Measurements from ENCODE around the gene RBM8A.

Gene RBM8A

DNA sequence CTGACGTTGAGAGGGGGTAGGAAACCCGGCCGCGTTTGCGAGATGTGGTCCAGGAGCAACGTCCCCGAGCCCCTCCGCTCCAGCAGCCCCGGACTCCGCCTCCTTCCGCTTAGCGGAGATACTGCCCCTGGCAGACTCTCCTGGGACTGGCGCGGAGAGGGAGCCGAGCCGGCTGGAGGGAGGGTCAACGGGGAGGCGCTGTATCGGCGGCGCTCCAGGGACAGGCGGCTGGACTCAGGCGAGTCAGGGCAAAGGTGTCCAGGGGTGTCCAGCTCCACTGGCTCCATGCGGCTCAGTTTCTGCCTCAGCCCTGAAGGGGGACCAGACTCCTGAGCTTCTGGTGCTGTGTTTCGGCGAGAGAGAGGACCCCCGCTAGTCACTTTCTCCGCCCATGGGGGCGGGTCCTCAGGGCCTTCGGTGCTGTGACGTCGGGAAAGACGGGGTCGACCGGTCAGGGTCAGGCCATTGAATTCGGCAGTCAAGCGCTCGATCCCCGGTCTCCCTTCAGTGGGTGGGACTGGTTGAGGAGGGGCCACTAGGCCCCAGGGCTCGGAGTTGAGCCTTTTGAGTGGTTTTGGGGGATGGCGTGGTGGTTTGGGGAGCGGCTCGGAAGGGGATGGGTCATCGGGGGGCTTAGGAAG, 33.3 kb upstream of the RBM8A start:
- intact Hi-C loops (cut with micrococcal nuclease): no loop called here
- Mint-ChIP-seq H3K4me1 (ENCODE audit: low read depth) (peaks cover 91% of the 10 kb centered on the region), H3K36me3 (ENCODE audit: low read depth) (peaks cover 15% of the 10 kb centered on the region), H3K27ac (peak overlapping the region; percentile 60), H3K9me3 (no peaks in the 10 kb centered on the region), H3K4me3 (peak overlapping the region; percentile 78), H3K27me3 (peaks cover 29% of the 10 kb centered on the region)

DNA sequence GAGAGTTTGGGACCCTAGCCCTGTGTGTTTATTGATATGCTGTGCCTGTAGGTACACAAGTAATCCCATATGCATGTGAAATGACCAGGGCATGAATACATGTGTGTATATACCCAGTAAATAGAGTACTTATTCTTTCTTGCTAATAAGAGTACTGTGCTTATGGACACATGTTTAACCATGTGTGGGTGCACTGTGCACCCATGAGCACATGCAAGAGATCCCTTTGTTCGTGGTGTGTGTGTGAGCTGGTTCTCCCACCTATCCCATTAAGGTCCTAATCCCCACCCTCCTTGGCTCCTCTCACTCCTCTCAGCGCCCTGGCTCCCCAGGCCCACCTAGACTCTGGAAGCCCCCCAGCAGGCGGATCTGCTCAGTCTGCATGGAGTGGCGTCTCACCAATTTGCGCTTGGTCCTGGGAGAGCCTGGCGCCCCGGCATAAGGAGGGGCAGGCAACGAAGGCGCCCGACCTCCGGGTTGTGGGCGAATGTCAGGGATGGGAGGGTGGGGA, 32.7 kb upstream of the RBM8A start:
- intact Hi-C loops (cut with micrococcal nuclease): no loop called here
- no peaks in the 10 kb centered on the region for H3K9me3 Mint-ChIP-seq
- H3K27me3 Mint-ChIP-seq: peaks cover 29% of the 10 kb centered on the region
- peaks cover 92% of the 10 kb centered on the region for H3K4me1 Mint-ChIP-seq (ENCODE audit: low read depth)
- H3K4me3 Mint-ChIP-seq: peak overlapping the region; percentile 78
- H3K36me3 Mint-ChIP-seq (ENCODE audit: low read depth): peaks cover 15% of the 10 kb centered on the region
- peak overlapping the region; percentile 25 for H3K27ac Mint-ChIP-seq

DNA sequence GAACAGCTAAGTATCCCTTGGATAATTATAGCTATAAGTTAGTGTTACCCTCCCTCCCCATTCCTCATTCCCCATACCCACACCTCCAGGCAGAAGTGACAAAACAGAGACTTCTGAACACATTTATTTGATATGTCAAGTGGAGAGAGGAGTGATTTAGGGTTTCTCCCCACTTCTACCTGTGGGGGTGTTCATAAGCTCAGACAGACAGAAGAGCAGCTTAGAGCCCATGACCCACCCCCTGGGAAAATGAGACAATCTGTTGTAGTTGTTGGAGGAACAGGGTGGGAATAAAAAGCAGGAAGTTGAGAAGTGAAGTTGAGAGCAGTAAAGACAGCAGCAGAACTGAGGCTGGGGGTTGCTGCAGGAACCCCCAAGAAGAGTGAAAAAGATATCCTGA, 32.0 kb upstream of the RBM8A start:
- Mint-ChIP-seq H3K27ac (peak overlapping the region; percentile 25), H3K36me3 (ENCODE audit: low read depth) (peaks cover 10% of the 10 kb centered on the region), H3K9me3 (no peaks in the 10 kb centered on the region), H3K4me1 (ENCODE audit: low read depth) (peaks cover 96% of the 10 kb centered on the region), H3K27me3 (peaks cover 29% of the 10 kb centered on the region), H3K4me3 (peak overlapping the region; percentile 37)
- intact Hi-C loops (cut with micrococcal nuclease): no loop called here

DNA sequence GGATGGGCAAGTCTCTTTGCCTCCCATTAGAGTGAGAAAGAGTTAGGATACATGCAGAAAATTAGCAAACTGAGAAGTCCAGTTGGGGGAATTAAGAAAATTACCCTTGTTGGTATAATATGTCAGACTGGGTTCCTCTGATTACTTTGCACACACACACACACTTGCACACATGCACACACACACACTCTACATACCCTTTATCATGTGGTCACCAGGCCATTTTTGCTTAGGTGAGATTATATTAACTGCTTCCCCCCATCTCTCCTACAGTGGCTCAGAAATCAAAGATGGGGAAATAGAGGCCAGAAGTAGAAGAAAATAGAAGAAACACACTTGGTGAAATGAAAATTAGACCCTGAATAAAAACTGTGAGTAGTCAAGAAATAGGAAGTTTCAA, 31.4 kb upstream of the RBM8A start:
- no peak overlapping the region for H3K4me3 Mint-ChIP-seq
- H3K9me3 Mint-ChIP-seq: no peaks in the 10 kb centered on the region
- peaks cover 29% of the 10 kb centered on the region for H3K27me3 Mint-ChIP-seq
- peaks cover 90% of the 10 kb centered on the region for H3K4me1 Mint-ChIP-seq (ENCODE audit: low read depth)
- no peak overlapping the region for H3K27ac Mint-ChIP-seq
- peaks cover 7% of the 10 kb centered on the region for H3K36me3 Mint-ChIP-seq (ENCODE audit: low read depth)
- intact Hi-C loops (cut with micrococcal nuclease): no loop called here

DNA sequence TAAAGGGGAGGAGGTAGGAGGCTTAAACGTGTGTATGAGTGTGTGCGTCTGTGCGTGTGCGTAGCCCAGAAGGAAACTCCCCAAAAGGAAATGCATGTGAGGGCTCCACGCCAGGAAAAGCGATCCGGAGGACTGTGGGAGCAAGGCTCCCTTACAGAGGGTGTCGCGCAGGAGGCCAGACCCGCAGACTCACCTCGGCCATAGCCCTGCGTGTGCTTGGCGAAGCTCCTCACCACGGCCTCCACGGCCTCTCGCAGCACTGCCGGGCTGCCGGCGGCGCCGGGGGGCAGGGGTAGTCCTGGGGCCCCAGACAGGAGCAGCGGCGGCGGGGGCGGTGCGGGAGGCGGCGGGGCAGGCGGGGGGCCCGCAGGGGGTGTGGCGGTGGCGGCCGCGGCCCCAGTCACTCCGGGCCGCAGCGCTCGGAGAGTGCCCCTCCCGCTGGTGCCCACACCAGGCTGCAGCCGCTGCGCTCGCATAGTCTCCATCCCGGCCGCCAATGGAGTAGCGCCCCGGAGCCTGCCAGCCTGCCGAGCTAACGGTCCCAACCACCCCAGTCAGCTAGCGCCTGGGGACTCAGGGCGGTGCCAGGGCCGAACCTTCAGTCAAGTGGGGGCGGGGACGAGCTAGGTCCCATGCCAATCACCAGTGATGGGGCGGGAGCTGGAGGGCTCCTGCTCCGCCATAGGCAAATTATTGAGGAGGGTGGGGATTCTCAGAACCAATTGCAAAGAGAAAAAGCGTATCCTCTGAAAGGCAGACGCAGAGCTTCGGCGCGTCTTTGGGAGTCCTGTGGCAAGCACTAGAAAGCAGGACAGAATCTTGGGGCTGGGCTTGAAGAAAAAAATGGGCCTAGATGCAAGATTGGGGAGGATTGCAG, 30.4 kb upstream of the RBM8A start, which contains the start of gene LIX1L:
LIX1L (minus strand) TSS at position 575 of the 877 bp plus-strand sequence; CDS start at position 485, 90 bp downstream.
- Mint-ChIP-seq H3K4me3 (peak within 1 kb of the TSS; percentile 79), H3K4me1 (ENCODE audit: low read depth) (peaks cover 80% of the 10 kb centered on the region), H3K27ac (peak within 1 kb of the TSS; percentile 71), H3K36me3 (ENCODE audit: low read depth) (peaks cover 7% of the 10 kb centered on the region), H3K27me3 (peaks cover 23% of the 10 kb centered on the region), H3K9me3 (no peaks in the 10 kb centered on the region)
- intact Hi-C loops (cut with micrococcal nuclease): no loop called here

DNA sequence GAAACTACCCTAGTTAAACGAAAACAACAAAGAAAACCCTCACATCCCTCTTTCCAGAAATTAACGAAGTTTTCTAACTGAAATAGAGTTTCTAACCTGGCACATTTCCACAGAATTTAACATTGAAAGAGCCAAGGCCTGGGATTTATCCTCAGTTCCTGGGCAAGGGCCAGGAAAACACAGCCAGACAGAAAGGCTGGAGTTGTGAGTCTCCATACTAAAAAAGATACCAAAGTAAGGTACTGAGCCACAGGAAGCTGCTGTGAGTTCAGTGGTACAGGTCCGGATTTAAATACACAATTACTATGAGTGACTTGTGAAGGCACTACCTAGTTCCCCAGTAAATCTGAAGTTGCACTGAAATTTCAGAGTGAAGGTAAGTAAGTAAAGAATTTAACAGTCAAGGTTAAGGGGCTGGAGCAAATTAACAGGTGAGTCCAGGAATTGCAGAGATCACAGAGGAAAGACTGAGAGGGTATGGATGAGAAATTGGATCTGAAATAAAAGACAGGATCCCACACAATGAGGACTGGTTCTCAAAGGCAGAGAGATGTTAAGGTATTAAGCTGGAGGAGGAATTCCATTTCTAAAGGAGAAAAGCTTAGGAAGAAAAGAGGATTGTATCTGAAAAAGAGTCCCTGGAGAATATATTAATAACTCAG, 29.6 kb upstream of the RBM8A start:
- Mint-ChIP-seq H3K27me3 (peaks cover 17% of the 10 kb centered on the region), H3K4me3 (peak overlapping the region; percentile 79), H3K27ac (peak overlapping the region; percentile 71), H3K4me1 (ENCODE audit: low read depth) (peaks cover 72% of the 10 kb centered on the region), H3K9me3 (no peaks in the 10 kb centered on the region), H3K36me3 (ENCODE audit: low read depth) (peaks cover 8% of the 10 kb centered on the region)
- intact Hi-C loops (cut with micrococcal nuclease): no loop called here

DNA sequence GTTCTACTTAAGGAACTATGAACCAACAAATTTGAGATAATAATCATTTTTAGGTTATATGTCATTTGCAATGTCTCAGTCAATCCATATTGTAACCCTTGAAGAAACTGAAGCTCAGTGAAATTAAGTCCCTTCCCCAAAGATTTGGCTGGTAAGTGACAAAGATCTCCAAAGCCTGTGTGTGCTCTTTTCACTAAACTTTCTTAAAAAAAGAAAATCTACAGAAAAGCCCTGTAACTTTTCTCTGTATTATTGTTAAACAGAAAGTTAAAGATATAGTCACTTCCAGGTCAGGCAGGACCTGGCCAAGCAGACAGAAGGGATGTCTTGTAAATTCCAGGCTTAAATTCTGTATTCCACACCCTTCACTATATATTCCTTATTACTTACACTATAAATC, 29.1 kb upstream of the RBM8A start:
- H3K4me3 Mint-ChIP-seq: peak overlapping the region; percentile 79
- peaks cover 67% of the 10 kb centered on the region for H3K4me1 Mint-ChIP-seq (ENCODE audit: low read depth)
- intact Hi-C loops (cut with micrococcal nuclease): no loop called here
- H3K36me3 Mint-ChIP-seq (ENCODE audit: low read depth): peaks cover 13% of the 10 kb centered on the region
- H3K9me3 Mint-ChIP-seq: no peaks in the 10 kb centered on the region
- H3K27ac Mint-ChIP-seq: peak overlapping the region; percentile 71
- H3K27me3 Mint-ChIP-seq: peaks cover 11% of the 10 kb centered on the region

DNA sequence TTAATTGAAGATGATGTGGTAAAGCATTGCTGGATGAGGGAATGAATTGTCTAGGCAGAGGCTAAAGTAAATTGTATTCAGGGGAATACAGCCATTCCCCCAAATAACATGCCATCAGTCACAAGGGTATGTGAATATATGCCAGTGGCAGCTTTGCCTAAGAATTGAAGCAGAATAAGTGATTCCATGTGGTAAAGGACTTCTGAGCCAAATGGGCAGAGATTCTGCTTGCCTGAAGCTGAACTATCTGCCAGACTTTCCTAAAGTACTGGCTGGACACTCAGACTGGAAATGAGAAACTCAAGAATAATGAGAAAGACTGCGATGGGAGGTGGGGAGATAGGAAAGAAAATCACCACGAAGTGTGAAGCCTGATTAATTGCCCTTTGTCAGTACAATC, 28.2 kb upstream of the RBM8A start:
- Mint-ChIP-seq H3K4me3 (no peak overlapping the region), H3K9me3 (no peaks in the 10 kb centered on the region), H3K4me1 (ENCODE audit: low read depth) (peaks cover 63% of the 10 kb centered on the region), H3K27ac (no peak overlapping the region), H3K36me3 (ENCODE audit: low read depth) (peaks cover 9% of the 10 kb centered on the region), H3K27me3 (peaks cover 2% of the 10 kb centered on the region)
- intact Hi-C loops (cut with micrococcal nuclease): no loop called here

DNA sequence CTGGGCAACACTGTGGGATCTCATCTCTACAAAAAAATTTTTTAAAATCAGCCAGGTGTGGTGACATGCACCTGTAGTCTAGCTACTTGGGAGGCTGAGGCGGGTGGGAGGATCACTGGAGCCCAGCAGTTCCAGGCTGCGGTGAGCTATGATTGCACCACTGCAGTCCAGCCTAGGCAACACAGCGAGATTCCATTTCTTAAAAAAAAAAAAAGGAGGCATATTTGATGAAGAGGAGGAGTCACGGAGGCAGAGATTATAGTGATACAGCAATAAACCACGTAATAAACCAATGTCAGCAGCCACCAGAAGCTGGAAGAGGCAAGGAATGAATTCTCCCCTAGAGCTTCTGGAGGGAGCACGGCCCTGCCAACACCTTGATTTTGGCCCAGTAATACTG, 26.6 kb upstream of the RBM8A start:
- H3K27ac Mint-ChIP-seq: no peak overlapping the region
- peaks cover 55% of the 10 kb centered on the region for H3K4me1 Mint-ChIP-seq (ENCODE audit: low read depth)
- H3K9me3 Mint-ChIP-seq: no peaks in the 10 kb centered on the region
- H3K27me3 Mint-ChIP-seq: no peaks in the 10 kb centered on the region
- intact Hi-C loops (cut with micrococcal nuclease): no loop called here
- H3K36me3 Mint-ChIP-seq (ENCODE audit: low read depth): peaks cover 16% of the 10 kb centered on the region
- no peak overlapping the region for H3K4me3 Mint-ChIP-seq

DNA sequence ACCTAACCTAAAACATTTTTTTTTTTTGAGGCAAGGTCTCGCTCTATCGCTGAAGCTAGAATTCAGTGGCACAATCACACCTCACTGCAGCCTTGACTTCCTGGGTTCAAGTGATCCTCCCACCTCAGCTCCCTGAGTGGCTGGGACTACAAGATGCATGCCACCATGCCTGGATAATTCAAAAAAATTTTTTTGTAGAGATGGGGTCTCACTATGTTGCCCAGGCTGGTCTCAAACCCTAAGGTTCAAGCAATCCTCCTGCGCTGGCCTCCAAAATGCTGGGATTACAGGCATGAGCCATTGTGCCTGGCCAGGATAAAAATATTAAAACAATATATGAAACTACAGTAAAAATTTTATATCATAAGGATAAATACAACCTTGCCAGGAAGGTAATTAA, 25.6 kb upstream of the RBM8A start:
- Mint-ChIP-seq H3K36me3 (ENCODE audit: low read depth) (peaks cover 16% of the 10 kb centered on the region), H3K27me3 (no peaks in the 10 kb centered on the region), H3K4me3 (no peak overlapping the region), H3K9me3 (no peaks in the 10 kb centered on the region), H3K4me1 (ENCODE audit: low read depth) (peaks cover 45% of the 10 kb centered on the region), H3K27ac (no peak overlapping the region)
- intact Hi-C loops (cut with micrococcal nuclease): no loop called here

DNA sequence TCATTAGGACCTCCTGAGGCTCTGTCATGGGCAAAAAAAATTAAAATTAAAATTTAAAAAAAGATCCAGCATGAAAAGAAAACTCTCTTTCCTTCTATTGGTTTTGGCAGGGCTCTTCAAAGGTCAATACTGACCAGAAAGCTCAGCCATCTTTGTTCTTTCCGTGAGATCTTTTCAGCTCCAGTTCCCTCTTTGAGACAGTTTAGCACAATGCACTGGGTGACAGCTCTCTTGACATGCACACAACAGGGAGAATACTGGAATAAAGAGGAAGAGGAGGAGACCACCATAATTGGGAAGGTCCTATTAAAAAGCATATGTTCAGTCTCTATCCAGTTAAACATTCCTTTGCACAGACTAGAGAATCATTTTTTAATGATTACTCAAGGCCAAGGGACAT, 24.2 kb upstream of the RBM8A start:
- H3K36me3 Mint-ChIP-seq (ENCODE audit: low read depth): peaks cover 21% of the 10 kb centered on the region
- H3K27ac Mint-ChIP-seq: no peak overlapping the region
- intact Hi-C loops (cut with micrococcal nuclease): no loop called here
- peaks cover 36% of the 10 kb centered on the region for H3K4me1 Mint-ChIP-seq (ENCODE audit: low read depth)
- no peaks in the 10 kb centered on the region for H3K9me3 Mint-ChIP-seq
- H3K27me3 Mint-ChIP-seq: no peaks in the 10 kb centered on the region
- H3K4me3 Mint-ChIP-seq: no peak overlapping the region

DNA sequence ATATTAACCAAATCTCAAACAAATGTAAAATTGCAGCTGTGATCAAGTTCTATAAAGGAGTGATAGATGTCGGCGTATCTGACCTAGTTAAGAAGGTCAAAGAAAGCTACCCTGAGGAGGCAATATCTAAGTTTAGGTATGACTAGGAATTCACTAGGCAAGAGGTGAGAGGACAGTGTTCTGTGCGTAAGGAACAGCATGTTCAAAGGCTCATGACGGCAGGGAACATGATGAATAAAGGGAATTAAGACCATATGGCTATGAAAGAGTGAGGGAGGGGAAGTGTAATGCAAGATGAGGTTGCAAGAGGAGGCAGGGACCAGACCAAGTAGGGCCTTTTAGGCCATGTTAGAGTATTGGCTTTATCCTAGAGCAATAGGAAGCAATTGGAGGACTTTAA, 21.9 kb upstream of the RBM8A start:
- H3K36me3 Mint-ChIP-seq (ENCODE audit: low read depth): peaks cover 35% of the 10 kb centered on the region
- peaks cover 13% of the 10 kb centered on the region for H3K4me1 Mint-ChIP-seq (ENCODE audit: low read depth)
- no peaks in the 10 kb centered on the region for H3K27me3 Mint-ChIP-seq

DNA sequence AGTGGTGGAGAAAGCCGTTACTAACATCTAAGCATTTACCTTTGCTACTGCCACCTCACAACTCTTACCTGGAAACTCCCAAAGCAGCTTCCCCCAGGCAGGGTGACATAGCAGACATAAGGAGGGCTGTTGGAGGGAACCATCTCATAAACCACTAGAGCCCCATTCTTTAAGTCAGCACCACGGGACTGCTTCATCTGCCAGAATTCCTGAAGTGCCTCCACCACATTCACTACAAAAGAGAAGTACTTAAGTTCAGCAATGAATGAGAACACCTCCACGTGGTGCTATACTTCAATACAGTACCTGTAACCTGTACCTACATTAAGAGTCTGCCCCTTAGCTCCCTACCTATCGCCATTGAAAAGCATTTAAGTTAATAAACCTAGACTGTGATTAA, 20.3 kb upstream of the RBM8A start:
- Mint-ChIP-seq H3K27ac (no peak overlapping the region), H3K36me3 (ENCODE audit: low read depth) (peaks cover 50% of the 10 kb centered on the region), H3K4me3 (no peak overlapping the region), H3K27me3 (no peaks in the 10 kb centered on the region), H3K9me3 (no peaks in the 10 kb centered on the region), H3K4me1 (ENCODE audit: low read depth) (peaks cover 22% of the 10 kb centered on the region)
- intact Hi-C loops (cut with micrococcal nuclease): no loop called here

More for the DNA sequence above, 21.9 kb upstream of the RBM8A start:
- intact Hi-C loops (cut with micrococcal nuclease): no loop called here
- no peak overlapping the region for H3K27ac Mint-ChIP-seq
- H3K9me3 Mint-ChIP-seq: no peaks in the 10 kb centered on the region
- no peak overlapping the region for H3K4me3 Mint-ChIP-seq

DNA sequence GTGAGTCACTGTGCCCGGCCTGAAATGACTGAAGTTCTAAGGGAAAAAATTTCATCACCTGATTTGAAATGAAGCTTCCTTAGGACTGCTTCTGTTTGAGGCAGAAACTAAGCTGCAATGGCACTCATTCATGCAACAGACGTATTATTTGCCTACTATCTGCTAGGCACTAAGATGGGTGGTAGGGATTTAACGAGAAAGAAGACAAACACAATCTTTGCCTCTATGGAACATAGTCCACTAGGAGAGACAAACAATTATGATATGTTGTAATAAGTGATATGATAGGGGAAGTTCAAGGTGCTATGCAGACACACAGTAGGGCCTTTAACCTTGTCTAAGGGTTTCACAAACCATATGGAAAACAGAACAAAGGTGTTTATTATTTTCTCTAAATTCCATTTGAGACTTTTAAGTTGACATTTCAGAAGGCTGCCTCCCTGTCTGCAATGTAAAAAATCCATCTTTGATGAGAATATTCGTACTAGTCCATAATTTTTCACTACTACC, 19.2 kb upstream of the RBM8A start:
- intact Hi-C loops (cut with micrococcal nuclease): no loop called here
- H3K27ac Mint-ChIP-seq: no peak overlapping the region
- no peak overlapping the region for H3K4me3 Mint-ChIP-seq
- H3K36me3 Mint-ChIP-seq (ENCODE audit: low read depth): peaks cover 56% of the 10 kb centered on the region
- peaks cover 25% of the 10 kb centered on the region for H3K4me1 Mint-ChIP-seq (ENCODE audit: low read depth)
- no peaks in the 10 kb centered on the region for H3K27me3 Mint-ChIP-seq
- no peaks in the 10 kb centered on the region for H3K9me3 Mint-ChIP-seq

Measured in dendritic cell treated with granulocyte-macrophage colony-stimulating factor and Interleukin-4, amounts not matched to agents 40 ng/mL and 50 ng/mL, for 4 days (primary cell).